ENCODE data around the gene MAGT1.

- TF ChIP-seq CTCF (IDR thresholded peaks at IDR 0.05 in 4 of 5, conservative IDR thresholded peaks at IDR 0.05 in 1 of 5) (no peak), POLR2A (IDR thresholded peaks at IDR 0.05) (no peak)
Observed at GRCh38 chrX:77938083-77938680, 42.9 kb upstream of the MAGT1 start.

All from gastrocnemius medialis (tissue), 4 donors.